K562 (cell line): Measurements from ENCODE around the gene LRRN3. TPM values are rescaled to one million over a fixed set of nuclear protein-coding genes. Genes with fewer than 3 reads are reported as not detected.

ENCODE experiments used
- ARNT ChIP-seq, 2 experiments: fragments of 450-650 bp; IDR thresholded peaks; 2 replicates each; pipeline ENCODE4 v1.6.1; 2016; ENCODE audit warnings: mild to moderate bottlenecking in 1 of 2
- FOXJ3 ChIP-seq: sonication (generic); formaldehyde crosslinking; IDR thresholded peaks from 2 replicates; pipeline ENCODE4 v1.4.0; 2020; ENCODE audit warnings: mild to moderate bottlenecking, missing genetic modification reagents
- HLTF ChIP-seq: fragments of 450-650 bp; IDR thresholded peaks from 2 replicates; pipeline ENCODE4 v1.6.1; 2016
- HNRNPH1 ChIP-seq: fragments of 200-400 bp; formaldehyde crosslinking; optimal IDR thresholded peaks from 2 replicates; pipeline ENCODE3; 2017; ENCODE audit warnings: low read depth, mild to moderate bottlenecking, low read length, moderate library complexity
- JUND ChIP-seq, 2 experiments: IDR thresholded peaks; 2 replicates in 1 of 2; 3 replicates in 1 of 2; pipeline ENCODE4 v1.6.1; 2011; ENCODE audit warnings: borderline replicate concordance in 2 of 2, low read depth in 2 of 2, low read length in 2 of 2, improper control_type of control experiment in 1 of 2, missing biosample characterization in 1 of 2, missing genetic modification characterization in 1 of 2, missing genetic modification reagents in 1 of 2
- MCM5 ChIP-seq: fragments of 450-650 bp; IDR thresholded peaks from 2 replicates; pipeline ENCODE4 v1.6.1; 2016; ENCODE audit warnings: low read depth
- MTA2 ChIP-seq: fragments of 450-650 bp; IDR thresholded peaks from 2 replicates; pipeline ENCODE4 v1.6.1; 2016; ENCODE audit warnings: low read depth
- PRMT5 ChIP-seq: sonication (generic); formaldehyde crosslinking; IDR thresholded peaks from 2 replicates; pipeline ENCODE4 v1.5.0; 2020; ENCODE audit warnings: missing genetic modification reagents
- RFX1 ChIP-seq: fragments of 450-650 bp; IDR thresholded peaks from 2 replicates; pipeline ENCODE4 v1.6.1; 2016; ENCODE audit warnings: mild to moderate bottlenecking, moderate library complexity
- SMARCA4 ChIP-seq: fragments of 450-650 bp; IDR thresholded peaks from 2 replicates; pipeline ENCODE4 v1.6.1; 2016
- TAL1 ChIP-seq: fragments of 450-650 bp; IDR thresholded peaks from 2 replicates; pipeline ENCODE4 v1.6.1; 2016; ENCODE audit warnings: mild to moderate bottlenecking
- TCF3 ChIP-seq: sonication (generic); formaldehyde crosslinking; IDR thresholded peaks from 2 replicates; pipeline ENCODE4 v1.4.0; 2020; ENCODE audit warnings: mild to moderate bottlenecking, missing genetic modification reagents
- ZBTB12 ChIP-seq: fragments of 250-450 bp; sonication (Bioruptor Pico); IDR thresholded peaks from 2 replicates; pipeline ENCODE4 v1.4.0; 2020
- ZNF197 ChIP-seq: fragments of 200-800 bp; sonication (Bioruptor generic); IDR thresholded peaks from 2 replicates; pipeline ENCODE4 v1.6.1; 2016; ENCODE audit warnings: low read depth, missing genetic modification characterization, missing compliant biosample characterization
- polyA plus RNA-seq, 8 experiments: library from polyadenylated mRNA; depleted of rRNA in 4 of 8; stranded (reverse) in 5 of 8; unstranded in 3 of 8; fragments of >200 nt; fragmentation: Nextera tagmentation in 2 of 8; fragmentation: Illumina TruSeq in 1 of 8; extraction: Ambion mirVana in 2 of 8; extraction: Trizol in 1 of 8; gene quantifications; 2 replicates each; pipeline versions ENCODE4 v1.2.1 to v1.2.3, GENCODE V29; 2011 to 2014; ENCODE audit warnings: inconsistent platforms in 1 of 8, missing spikeins in 1 of 8
- total RNA-seq, 7 experiments: library from RNA; depleted of rRNA in 6 of 7; stranded (reverse); fragments of >200 nt in 6 of 7; fragmentation: Illumina TruSeq in 2 of 7; extraction: Trizol in 2 of 7; gene quantifications; 2 replicates each; pipeline versions ENCODE4 v1.2.1 to v1.2.3, GENCODE V29; 2011 to 2021; ENCODE audit warnings: low replicate concordance in 1 of 7
- TF ChIP-seq, protein P1 (sequence below), 2 experiments: fragments of 450-650 bp in 1 of 2; sonication (generic) in 1 of 2; formaldehyde crosslinking in 1 of 2; IDR thresholded peaks in 1 of 2; conservative IDR thresholded peaks in 1 of 2; 2 replicates each; pipeline versions ENCODE4 v1.6.1 to v1.8.1; 2016 to 2023; ENCODE audit warnings: mild to moderate bottlenecking in 2 of 2, moderate library complexity in 2 of 2, inconsistent platforms in 1 of 2, missing genetic modification reagents in 1 of 2
- TF ChIP-seq, protein P2 (sequence below): fragments of 200-400 bp; formaldehyde crosslinking; IDR thresholded peaks from 2 replicates; pipeline ENCODE4 v1.6.1; 2017; ENCODE audit warnings: mild to moderate bottlenecking, low read depth, low read length, moderate library complexity
- TF ChIP-seq, protein P3 (sequence below): IDR thresholded peaks from 2 replicates; pipeline ENCODE4 v1.6.1; 2011; ENCODE audit warnings: borderline replicate concordance, low read depth, mild to moderate bottlenecking, moderate library complexity, low read length; ENCODE audit not compliant: insufficient read depth, poor library complexity, severe bottlenecking
- TF ChIP-seq, protein P4 (sequence below): fragments of 450-650 bp; IDR thresholded peaks from 2 replicates; pipeline ENCODE4 v1.6.1; 2016; ENCODE audit warnings: mild to moderate bottlenecking

LRRN3 gene
- total and polyA plus RNA-seq, 9 of the 15 experiments (the other 6 are each of a cell fraction or from before 2014, with no cell fraction given): 0.05 to 1.00 (median 0.20) TPM; not detected in 1

GRCh38 chr7:111113263-111114017 lies 22.5 kb downstream of the LRRN3 start (continued):
- TF ChIP-seq JUND (IDR thresholded peaks at IDR 0.05; ENCODE audit: borderline replicate concordance, low read depth, low read length) (peak; percentile 59; the same call in 1 of the 2 replicates), JUND (tag; IDR thresholded peaks at IDR 0.05; ENCODE audit: borderline replicate concordance, low read depth, low read length) (peak; percentile 82), HLTF (no peak), ZNF197 (CRISPR knock-in tag) (no peak), TAL1 (no peak), TCF3 (no peak), ARNT (IDR thresholded peaks at IDR 0.05) (no peak), FOXJ3 (CRISPR knock-in tag) (no peak), SMARCA4 (peak; percentile 31; the same call in 1 of the 2 replicates), PRMT5 (CRISPR knock-in tag) (no peak), MCM5 (no peak), HNRNPH1 (no peak), RFX1 (no peak), ZBTB12 (CRISPR knock-in tag) (no peak), MTA2 (no peak)
- TF ChIP-seq, protein P1, sequence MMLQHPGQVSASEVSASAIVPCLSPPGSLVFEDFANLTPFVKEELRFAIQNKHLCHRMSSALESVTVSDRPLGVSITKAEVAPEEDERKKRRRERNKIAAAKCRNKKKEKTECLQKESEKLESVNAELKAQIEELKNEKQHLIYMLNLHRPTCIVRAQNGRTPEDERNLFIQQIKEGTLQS (IDR thresholded peaks at IDR 0.05): peak; percentile 93
- TF ChIP-seq, protein P1 (CRISPR knock-in tag; conservative IDR thresholded peaks at IDR 0.05): no peak
- TF ChIP-seq, protein P2, sequence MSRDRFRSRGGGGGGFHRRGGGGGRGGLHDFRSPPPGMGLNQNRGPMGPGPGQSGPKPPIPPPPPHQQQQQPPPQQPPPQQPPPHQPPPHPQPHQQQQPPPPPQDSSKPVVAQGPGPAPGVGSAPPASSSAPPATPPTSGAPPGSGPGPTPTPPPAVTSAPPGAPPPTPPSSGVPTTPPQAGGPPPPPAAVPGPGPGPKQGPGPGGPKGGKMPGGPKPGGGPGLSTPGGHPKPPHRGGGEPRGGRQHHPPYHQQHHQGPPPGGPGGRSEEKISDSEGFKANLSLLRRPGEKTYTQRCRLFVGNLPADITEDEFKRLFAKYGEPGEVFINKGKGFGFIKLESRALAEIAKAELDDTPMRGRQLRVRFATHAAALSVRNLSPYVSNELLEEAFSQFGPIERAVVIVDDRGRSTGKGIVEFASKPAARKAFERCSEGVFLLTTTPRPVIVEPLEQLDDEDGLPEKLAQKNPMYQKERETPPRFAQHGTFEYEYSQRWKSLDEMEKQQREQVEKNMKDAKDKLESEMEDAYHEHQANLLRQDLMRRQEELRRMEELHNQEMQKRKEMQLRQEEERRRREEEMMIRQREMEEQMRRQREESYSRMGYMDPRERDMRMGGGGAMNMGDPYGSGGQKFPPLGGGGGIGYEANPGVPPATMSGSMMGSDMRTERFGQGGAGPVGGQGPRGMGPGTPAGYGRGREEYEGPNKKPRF: no peak
- TF ChIP-seq, protein P3, sequence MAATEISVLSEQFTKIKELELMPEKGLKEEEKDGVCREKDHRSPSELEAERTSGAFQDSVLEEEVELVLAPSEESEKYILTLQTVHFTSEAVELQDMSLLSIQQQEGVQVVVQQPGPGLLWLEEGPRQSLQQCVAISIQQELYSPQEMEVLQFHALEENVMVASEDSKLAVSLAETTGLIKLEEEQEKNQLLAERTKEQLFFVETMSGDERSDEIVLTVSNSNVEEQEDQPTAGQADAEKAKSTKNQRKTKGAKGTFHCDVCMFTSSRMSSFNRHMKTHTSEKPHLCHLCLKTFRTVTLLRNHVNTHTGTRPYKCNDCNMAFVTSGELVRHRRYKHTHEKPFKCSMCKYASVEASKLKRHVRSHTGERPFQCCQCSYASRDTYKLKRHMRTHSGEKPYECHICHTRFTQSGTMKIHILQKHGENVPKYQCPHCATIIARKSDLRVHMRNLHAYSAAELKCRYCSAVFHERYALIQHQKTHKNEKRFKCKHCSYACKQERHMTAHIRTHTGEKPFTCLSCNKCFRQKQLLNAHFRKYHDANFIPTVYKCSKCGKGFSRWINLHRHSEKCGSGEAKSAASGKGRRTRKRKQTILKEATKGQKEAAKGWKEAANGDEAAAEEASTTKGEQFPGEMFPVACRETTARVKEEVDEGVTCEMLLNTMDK: no peak
- TF ChIP-seq, protein P4, sequence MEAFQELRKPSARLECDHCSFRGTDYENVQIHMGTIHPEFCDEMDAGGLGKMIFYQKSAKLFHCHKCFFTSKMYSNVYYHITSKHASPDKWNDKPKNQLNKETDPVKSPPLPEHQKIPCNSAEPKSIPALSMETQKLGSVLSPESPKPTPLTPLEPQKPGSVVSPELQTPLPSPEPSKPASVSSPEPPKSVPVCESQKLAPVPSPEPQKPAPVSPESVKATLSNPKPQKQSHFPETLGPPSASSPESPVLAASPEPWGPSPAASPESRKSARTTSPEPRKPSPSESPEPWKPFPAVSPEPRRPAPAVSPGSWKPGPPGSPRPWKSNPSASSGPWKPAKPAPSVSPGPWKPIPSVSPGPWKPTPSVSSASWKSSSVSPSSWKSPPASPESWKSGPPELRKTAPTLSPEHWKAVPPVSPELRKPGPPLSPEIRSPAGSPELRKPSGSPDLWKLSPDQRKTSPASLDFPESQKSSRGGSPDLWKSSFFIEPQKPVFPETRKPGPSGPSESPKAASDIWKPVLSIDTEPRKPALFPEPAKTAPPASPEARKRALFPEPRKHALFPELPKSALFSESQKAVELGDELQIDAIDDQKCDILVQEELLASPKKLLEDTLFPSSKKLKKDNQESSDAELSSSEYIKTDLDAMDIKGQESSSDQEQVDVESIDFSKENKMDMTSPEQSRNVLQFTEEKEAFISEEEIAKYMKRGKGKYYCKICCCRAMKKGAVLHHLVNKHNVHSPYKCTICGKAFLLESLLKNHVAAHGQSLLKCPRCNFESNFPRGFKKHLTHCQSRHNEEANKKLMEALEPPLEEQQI: no peak
